GM21619 (cell line): ENCODE measurements around the gene PPP2R2D.

ENCODE experiments used
- ATAC-seq: cut with Tn5 transposase; IDR thresholded peaks from one replicate; pipeline ENCODE4 v1.9.1; 2021; ENCODE audit not compliant: unreplicated experiment

PPP2R2D gene

GRCh38 chr10:131886237-131886636 is 14.6 kb upstream of the PPP2R2D start:
- ATAC-seq = no peak

GRCh38 chr10:131888186-131888604 is 12.6 kb upstream of the PPP2R2D start:
- no peak for ATAC-seq

DNA sequence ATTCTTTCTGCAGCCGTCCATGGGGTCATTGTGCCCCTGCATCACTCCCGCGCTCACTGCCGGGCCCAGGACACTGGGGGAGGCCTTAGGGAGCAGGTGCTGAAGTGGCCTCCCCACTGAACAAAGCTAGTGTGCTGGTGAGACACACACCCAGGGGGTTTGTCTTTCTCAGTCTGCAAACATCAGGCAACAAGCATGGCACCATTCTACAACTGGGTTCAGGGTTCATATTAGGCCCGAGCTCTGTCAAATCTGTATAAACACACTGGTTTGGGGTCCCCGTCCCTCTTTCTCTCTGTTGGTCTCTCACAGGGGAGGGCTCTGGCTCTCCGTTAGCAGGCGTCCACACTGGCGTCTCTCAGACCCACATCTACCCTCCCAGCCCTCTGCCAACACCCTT is 11.1 kb upstream of the PPP2R2D start:
- no peak for ATAC-seq

GRCh38 chr10:131890276-131891195 is 10.3 kb upstream of the PPP2R2D start:
- ATAC-seq = no peak

DNA sequence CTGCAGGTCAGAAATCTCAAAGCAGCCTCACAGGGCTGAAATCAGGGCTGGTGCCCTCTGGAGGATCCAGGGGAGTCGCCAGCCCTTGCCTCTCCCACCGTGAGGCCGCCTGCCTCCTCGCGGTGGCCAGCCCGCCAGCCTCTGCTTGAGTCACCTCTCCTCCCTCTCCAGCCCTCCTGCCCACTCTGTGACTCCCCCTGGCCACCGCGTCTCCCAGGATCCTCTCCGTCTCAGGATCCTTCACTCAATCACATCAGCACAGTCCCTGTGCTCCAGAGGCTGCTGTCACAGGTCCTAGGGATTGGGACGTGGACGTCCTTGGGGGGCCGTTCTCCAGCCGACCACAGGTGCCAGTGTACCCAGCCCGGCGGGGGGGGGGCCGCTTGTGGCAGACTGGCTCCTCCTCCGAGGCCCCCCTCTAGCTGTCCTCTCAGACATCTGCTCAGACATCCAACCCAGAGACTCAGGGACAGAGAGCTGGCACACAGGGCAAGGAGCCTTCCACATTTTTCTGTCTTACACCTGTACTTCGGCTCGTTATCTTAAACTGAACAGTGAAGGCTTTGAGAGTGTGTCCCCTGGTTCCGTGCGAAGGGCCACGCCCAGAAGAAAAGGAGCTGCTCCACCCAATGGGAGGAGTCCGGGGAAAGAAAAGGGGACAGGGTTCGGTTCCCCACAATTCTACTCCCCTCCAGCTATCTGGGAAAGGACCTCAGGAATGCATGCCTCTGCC is 9.4 kb upstream of the PPP2R2D start:
- no peak for ATAC-seq

GRCh38 chr10:131891929-131892805 is 8.6 kb upstream of the PPP2R2D start:
- no peak for ATAC-seq

- no peak for ATAC-seq
Observed at GRCh38 chr10:131892806-131893675, 7.8 kb upstream of the PPP2R2D start.

DNA sequence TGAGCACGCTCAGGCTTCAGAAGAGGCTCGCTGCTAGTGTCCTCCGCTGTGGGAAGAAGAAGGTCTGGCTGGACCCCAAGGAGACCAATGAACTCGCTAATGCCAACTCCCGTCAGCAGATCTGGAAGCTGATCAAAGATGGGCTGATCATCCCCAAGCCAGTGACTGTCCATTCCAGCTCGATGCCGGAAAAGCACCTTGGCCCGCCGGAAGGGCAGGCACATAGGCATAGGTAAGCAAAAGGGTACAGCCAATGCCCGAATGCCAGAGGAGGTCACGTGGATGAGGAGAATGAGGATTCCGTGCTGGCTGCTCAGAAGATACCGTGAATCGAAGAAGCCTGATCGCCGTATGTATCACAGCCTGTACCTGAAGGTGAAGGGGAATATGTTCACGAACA is 5.7 kb upstream of the PPP2R2D start:
- ATAC-seq = no peak

DNA sequence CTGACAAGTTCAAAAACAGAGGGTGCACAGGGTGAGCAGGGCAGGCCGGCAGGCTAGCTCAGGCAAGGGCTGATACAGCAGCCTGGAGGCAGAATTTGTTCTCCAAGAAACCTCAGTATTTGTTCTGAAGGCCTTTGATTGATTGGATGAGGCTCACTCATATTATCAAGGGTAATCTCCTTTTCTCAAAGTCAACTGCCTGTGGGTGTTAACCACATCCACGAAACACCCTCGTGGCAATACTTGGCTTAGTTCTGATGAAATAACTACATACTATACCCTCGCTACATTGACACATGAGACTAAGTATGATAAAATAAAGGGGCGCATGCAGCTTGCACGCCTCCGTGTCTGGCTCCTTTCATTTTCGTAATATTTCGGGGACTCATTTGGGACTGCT is 4.4 kb upstream of the PPP2R2D start:
- no peak for ATAC-seq

GRCh38 chr10:131897297-131897899 is 3.4 kb upstream of the PPP2R2D start:
- ATAC-seq = no peak

- no peak for ATAC-seq
Observed at GRCh38 chr10:131898061-131898460, 2.7 kb upstream of the PPP2R2D start.

DNA sequence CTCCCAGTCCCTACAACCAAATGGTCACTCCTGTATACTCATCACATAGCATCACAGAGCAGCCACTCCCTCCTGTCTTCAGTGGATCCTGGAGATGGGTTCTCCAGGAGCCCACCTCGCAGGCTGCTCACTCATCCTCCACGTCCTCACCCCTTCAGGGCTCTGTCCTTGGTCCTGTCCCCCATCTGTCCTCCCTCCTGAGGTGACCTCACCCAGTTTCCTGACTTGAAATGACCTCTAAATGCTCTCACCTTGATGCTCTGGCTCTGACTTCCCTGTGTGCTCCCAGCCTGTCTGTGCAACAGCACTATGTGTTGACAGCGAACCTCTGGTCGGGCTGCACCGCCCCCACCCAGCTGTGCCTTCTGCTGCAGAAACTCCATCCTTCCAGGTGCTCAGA is 2.1 kb upstream of the PPP2R2D start:
- no peak for ATAC-seq

GRCh38 chr10:131899116-131899690 is 1.6 kb upstream of the PPP2R2D start:
- no peak for ATAC-seq

DNA sequence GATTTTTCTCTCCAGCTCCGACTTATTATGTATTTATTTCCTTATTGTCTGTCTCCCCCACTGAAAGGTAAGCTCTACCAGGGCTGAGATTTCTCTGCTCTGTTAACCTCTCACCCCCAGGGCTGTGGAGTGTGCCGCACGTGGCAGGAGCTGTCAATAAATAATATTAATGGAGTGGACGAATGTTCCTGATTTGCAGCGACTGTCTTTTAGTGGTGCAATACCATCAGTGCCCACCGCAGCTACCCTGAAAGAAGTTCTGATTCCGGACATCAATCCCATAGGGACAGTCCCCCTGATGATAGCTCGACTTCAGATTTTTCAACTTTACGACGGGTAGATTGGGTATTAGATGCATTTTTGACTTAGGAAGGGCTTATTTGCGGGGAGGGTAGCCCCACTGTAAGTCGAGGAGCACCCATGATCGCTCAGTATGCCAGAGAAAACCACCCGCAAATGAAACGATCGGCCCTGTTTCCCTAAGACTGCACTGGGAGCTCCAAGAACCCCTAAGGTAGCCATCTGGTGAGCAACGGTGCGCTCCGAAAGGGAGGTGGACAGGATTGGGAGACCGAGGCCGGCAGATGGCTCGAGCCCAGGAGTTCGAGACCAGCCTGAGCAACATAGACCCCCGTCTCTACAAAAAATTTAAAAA is 986 bp upstream of the PPP2R2D start:
- no peak for ATAC-seq

- peak; percentile 20 for ATAC-seq
Observed at GRCh38 chr10:131901181-131901829, 497 bp downstream of the PPP2R2D start.

DNA sequence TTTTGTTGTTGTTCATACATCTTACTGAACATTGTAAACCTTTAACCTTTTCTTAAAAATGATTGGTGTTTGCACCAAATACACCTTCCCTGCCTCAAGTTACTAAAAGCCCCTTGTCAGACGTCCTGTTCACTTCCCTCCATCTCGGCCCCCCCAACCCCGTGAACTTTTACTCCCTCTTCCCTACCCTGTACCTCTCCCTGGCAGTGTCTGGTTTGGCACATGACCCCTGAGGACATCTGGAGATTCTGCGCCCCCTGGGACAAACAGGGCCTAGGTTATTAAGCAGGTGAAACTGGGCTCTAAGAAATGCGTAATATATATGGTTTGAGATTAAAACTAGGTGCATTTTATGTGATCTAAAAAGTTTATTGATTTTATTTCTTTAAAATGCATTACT is 1.4 kb downstream of the PPP2R2D start:
- no peak for ATAC-seq

DNA sequence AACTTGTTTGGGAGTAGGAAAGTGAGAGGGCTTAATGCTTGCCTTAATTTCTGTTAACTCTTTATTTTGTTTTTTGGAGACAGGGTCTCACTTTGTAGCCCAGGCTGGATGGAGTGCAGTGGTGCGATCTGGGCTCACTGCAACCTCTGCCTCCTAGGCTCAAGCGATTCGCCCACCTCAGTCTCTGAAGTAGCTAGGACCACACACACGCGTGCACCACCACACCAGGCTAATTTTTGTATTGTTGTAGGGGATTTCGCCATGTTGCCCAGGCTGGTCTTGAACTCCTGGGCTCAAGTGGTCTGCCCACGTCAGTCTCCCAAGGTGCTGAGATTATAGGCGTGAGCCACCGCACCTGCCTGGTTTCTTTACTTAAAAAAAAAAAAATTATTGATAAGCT is 1.9 kb downstream of the PPP2R2D start:
- no peak for ATAC-seq

- ATAC-seq = no peak
Observed at GRCh38 chr10:131905267-131905571, 4.4 kb downstream of the PPP2R2D start.
